ENCODE results near the gene KRR1.

GRCh38 chr12:75491169-75491568 lies 20.2 kb downstream of the KRR1 start:
- no peak for TF ChIP-seq RAD21 (IDR thresholded peaks at IDR 0.05; ENCODE audit: low read depth)
- no peak for TF ChIP-seq CEBPB (IDR thresholded peaks at IDR 0.05)
- TF ChIP-seq EP300 (IDR thresholded peaks at IDR 0.05; ENCODE audit: borderline replicate concordance) = no peak
- TF ChIP-seq TAF1 (IDR thresholded peaks at IDR 0.05; ENCODE audit: low read depth) = no peak
- TF ChIP-seq TEAD4 (IDR thresholded peaks at IDR 0.05) = no peak
- TF ChIP-seq CREB1 (IDR thresholded peaks at IDR 0.05; ENCODE audit: low read depth) = no peak
- TF ChIP-seq YY1 (IDR thresholded peaks at IDR 0.05; ENCODE audit: low read depth) = no peak
- TF ChIP-seq, protein P1, sequence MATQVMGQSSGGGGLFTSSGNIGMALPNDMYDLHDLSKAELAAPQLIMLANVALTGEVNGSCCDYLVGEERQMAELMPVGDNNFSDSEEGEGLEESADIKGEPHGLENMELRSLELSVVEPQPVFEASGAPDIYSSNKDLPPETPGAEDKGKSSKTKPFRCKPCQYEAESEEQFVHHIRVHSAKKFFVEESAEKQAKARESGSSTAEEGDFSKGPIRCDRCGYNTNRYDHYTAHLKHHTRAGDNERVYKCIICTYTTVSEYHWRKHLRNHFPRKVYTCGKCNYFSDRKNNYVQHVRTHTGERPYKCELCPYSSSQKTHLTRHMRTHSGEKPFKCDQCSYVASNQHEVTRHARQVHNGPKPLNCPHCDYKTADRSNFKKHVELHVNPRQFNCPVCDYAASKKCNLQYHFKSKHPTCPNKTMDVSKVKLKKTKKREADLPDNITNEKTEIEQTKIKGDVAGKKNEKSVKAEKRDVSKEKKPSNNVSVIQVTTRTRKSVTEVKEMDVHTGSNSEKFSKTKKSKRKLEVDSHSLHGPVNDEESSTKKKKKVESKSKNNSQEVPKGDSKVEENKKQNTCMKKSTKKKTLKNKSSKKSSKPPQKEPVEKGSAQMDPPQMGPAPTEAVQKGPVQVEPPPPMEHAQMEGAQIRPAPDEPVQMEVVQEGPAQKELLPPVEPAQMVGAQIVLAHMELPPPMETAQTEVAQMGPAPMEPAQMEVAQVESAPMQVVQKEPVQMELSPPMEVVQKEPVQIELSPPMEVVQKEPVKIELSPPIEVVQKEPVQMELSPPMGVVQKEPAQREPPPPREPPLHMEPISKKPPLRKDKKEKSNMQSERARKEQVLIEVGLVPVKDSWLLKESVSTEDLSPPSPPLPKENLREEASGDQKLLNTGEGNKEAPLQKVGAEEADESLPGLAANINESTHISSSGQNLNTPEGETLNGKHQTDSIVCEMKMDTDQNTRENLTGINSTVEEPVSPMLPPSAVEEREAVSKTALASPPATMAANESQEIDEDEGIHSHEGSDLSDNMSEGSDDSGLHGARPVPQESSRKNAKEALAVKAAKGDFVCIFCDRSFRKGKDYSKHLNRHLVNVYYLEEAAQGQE (IDR thresholded peaks at IDR 0.05; ENCODE audit: low read depth) = no peak

Measured in Ishikawa (cell line).